ENCODE data around the gene LIG4.
A peak's percentile ranks its signal among the peaks of the same experiment; 100 is the strongest.

Gene LIG4

GRCh38 chr13:108194435-108194936 lies 20.9 kb downstream of the LIG4 start:
- no peak for DNase-seq (ENCODE audit: low spot score)

DNA sequence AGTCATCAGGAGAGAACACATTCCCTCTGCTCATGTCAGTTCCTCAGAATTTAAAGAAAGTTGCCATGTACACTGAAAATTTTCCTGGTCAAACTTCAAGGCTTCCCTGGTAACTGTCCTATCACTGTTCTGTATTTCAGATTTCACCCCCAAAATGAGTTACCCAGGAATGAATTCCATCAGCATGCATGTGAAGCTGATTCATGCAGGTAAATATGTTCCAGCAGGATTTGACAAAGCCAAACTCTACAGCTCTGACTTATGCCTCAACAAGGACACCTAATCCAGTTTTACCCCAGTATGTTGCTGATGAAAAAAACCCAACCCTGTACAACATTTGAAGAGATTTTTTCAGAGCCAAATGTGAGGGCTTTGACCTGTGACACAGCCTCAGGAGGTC lies 21.5 kb downstream of the LIG4 start:
- no peak for DNase-seq (ENCODE audit: low spot score)

- no peak for DNase-seq (ENCODE audit: low spot score)
Observed at GRCh38 chr13:108190897-108191296, 24.4 kb downstream of the LIG4 start.

DNA sequence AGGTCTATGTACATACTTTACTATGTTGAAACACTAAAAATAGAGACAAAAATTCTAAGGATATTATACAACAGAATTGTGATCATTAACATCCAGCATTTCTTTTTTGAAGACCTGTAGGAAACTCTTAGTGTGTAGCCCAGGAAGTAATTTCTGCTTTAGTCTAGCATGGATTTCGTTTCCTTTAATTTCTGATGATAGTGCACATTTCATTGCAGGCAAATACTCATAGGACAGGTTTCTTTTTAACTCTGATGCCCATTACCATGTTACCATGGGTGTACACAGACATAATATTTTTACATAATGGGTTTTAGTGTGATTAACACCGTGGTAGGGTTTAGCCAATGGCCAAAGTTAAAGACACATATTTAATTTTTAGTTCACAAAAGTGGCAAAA lies 27.1 kb downstream of the LIG4 start:
- DNase-seq (ENCODE audit: low spot score), result no peak

DNA sequence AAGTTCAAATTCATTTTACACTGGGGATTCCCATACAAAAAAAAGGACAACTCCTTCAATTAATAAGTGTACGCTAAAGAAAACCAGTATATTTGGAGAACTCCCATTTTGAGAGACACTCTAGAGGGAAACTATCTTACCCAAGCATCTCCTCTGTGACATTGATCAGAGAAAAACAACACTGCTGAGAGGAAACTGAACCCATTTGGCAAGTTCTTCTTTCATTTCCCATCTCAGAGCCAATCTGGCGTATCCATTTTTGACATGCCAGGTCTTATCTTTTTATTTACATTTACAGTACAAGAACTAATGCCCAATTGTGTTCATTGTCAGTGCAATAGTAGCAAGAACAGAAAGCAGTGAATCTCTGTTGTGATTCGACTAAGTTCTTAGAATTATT lies 30.1 kb downstream of the LIG4 start:
- no peak for DNase-seq (ENCODE audit: low spot score)

- no peak for DNase-seq (ENCODE audit: low spot score)
Observed at GRCh38 chr13:108182652-108183051, 32.7 kb downstream of the LIG4 start.

DNA sequence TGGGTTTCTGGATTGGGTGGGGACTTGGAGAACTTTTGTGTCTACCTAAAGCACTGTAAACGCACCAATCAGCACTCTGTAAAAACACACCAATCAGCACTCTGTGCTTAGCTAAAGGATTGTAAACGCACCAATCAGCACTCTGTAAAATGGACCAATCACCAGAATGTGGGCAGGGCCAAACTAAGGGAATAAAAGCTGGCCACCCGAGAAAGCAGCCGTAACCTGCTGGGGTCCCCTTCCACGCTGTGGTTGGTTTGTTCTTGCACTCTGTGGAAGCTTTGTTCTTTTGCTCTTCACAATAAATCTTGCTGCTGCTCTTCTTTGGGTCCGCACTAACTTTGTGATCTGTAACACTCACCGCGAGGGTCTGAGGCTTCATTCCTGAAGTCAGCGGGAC lies 37.3 kb downstream of the LIG4 start:
- no peak for DNase-seq (ENCODE audit: low spot score)

DNA sequence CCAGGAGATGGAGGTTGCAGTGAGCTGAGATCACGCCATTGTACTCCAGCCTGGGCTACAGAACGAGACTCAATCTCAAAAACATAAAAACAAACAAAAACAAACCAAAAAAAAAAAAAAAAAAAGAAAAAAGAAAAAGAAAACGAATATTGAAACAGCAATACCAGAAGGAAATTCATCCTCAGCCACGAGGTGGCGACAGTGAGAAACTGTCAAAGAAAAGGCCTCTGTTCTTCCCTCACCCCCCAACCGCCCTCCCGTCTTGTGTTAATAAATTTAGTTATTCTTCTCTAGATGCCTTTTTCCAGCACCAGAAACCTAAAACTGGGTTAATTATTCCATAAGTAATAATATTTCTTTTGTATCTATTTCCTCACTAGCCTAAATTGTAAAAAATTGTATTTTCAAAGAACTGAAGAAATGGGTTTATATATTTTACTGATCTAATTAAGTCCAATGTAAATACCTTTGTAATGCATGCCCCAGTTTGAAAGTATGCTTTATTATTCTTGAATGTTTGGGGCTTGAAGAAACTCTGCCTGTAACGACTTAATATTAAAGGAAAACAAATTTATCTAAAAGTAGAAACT lies 38.6 kb downstream of the LIG4 start:
- peak; percentile 7 for DNase-seq (ENCODE audit: low spot score)

DNA sequence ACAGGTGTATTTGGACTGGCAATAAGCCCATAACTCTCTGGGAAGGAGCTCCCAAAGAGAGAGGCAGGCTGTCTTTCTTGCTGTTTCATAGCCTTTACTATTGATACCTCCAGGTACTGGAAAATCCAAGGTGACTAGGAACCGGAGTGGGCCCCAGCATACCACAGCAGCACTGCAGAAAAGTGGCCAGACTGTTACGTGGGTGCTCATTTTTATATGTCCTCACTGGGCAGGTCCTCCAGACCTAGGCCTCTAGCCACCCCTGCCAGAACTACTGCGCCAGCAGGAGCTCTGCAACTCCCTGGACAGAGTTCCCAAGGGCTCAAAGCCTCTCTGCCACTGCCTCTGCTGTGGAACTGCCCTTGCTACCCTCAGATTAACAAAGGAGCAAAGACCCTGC lies 46.4 kb downstream of the LIG4 start:
- no peak for DNase-seq (ENCODE audit: low spot score)

GRCh38 chr13:108166078-108166477 lies 49.3 kb downstream of the LIG4 start:
- no peak for DNase-seq (ENCODE audit: low spot score)

DNA sequence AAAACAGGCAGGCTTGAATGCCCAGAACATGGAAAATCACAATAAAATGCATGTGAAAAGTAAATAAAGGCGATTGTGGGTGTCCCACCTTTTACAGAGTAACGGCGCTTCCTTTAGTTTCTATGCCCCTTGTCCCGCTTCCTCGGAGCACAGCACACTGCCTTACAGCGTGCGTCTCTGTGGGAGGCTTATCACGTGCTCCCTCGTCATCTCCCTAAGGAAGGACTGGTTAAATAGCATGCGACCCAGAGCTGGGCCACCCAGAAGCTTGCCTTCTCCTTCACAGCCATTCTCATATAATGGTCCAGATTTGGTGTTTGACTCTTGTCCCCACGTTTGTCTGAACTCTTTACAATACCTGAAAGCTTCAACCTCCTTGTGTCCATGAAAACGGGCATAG lies 56.6 kb downstream of the LIG4 start:
- DNase-seq (ENCODE audit: low spot score), result no peak
